Heart left ventricle (tissue), 13 donors: ENCODE data around the gene TTC16.

Source experiments
- POLR2A ChIP-seq, 2 donors: fragments of 450-650 bp; IDR thresholded peaks; one replicate each; pipeline ENCODE4 v1.6.1; 2017; ENCODE audit warnings: antibody characterized with exemption in 2 of 2, mild to moderate bottlenecking in 2 of 2, moderate library complexity in 2 of 2
- TF ChIP-seq, protein P1 (sequence below), 12 donors: fragments of 200-600 bp; sonication (generic) in 4 of 12; IDR thresholded peaks; one replicate each; pipeline versions ENCODE4 v1.5.0 to v1.8.0; 2018 to 2022; ENCODE audit warnings: antibody characterized with exemption in 12 of 12, mild to moderate bottlenecking in 5 of 12
- donor health status: ischemic (EF 13 %, LVEDD 7.1; RV severe dilation, severe dysfunction).
- donor health status: DM: no; HTN: yes; CAD: no.
- donor health status: DM: no; HTN: no; CAD: no.
- donor health status: ischemic (EF 25% LVEDD 6.9; RV normal size, moderate dysfunction).
- donor health status: ischemic (EF 25% LVEDD 5.7; RV mildly dilated, moderate dysfunction).
- donor health status: ischemic (EF 35%, LVEDD 5.7; RV mildly dilated, moderate dysfunction).
- donor health status: nonischemic (EF 11% LVEDD 7.7; RV severe dilation, severe dysfunction).
- donor health status: DM: yes; HTN: yes; CAD: no.
- donor health status: PGD.
- donor health status: ischemic (EF 29% LVEDD 5.4; RV normal size, mild dysfunction).
- donor health status: nonischemic (EF 23%, LVEDD 6.1; RV moderate dilation, normal function).

DNA sequence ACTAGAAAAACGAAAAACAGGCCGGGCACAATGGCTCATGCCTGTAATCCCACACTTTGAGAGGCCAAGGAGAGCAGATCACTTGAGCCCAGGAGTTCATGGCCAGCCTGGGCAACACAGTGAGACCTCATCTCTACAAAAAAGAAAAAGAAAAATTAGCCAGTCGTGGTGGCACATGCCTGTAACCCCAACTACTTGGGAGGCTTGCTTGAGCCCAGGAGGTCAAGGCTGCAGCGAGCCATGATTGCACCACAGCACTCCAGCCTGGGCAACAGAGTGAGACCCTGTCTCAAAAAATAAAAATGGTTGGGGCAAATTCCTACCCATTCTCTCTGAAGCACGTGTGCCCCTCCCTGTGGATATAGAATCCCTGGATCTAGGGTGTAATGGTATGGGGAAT lies 17.5 kb upstream of the TTC16 start:
- TF ChIP-seq, protein P1, sequence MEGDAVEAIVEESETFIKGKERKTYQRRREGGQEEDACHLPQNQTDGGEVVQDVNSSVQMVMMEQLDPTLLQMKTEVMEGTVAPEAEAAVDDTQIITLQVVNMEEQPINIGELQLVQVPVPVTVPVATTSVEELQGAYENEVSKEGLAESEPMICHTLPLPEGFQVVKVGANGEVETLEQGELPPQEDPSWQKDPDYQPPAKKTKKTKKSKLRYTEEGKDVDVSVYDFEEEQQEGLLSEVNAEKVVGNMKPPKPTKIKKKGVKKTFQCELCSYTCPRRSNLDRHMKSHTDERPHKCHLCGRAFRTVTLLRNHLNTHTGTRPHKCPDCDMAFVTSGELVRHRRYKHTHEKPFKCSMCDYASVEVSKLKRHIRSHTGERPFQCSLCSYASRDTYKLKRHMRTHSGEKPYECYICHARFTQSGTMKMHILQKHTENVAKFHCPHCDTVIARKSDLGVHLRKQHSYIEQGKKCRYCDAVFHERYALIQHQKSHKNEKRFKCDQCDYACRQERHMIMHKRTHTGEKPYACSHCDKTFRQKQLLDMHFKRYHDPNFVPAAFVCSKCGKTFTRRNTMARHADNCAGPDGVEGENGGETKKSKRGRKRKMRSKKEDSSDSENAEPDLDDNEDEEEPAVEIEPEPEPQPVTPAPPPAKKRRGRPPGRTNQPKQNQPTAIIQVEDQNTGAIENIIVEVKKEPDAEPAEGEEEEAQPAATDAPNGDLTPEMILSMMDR (IDR thresholded peaks at IDR 0.05), result no peak
- TF ChIP-seq POLR2A (IDR thresholded peaks at IDR 0.05), result no peak
